NCI-H1092 treated with DMSO at 0.1 percent for 48 hours (cell line): ENCODE results near the gene CFAP74.
A peak's percentile ranks its signal among the peaks of the same experiment; 100 is the strongest.

Source experiments
- DNase-seq: peaks from one replicate; lab custom pipeline; 2025; lab: John Stamatoyannopoulos, UW

The CFAP74 gene

GRCh38 chr1:1916851-1917251 is 86.7 kb downstream of the CFAP74 start:
- no peak for DNase-seq

- no peak for DNase-seq
Observed at GRCh38 chr1:1915911-1916840, 87.4 kb downstream of the CFAP74 start.

GRCh38 chr1:1914971-1915692 is 88.5 kb downstream of the CFAP74 start, which contains the start of gene CALML6:
TSS of gene CALML6 (plus strand) at chr1:1915260. CDS start at chr1:1915281, 21 bp downstream.
- DNase-seq: no peak

- no peak for DNase-seq
Observed at GRCh38 chr1:1914101-1914970, 89.2 kb downstream of the CFAP74 start.

GRCh38 chr1:1911350-1912041 is 92.1 kb downstream of the CFAP74 start:
- no peak for DNase-seq

GRCh38 chr1:1910651-1911331 is 92.8 kb downstream of the CFAP74 start:
- no peak for DNase-seq

- no peak for DNase-seq
Observed at GRCh38 chr1:1910033-1910465, 93.5 kb downstream of the CFAP74 start.

- DNase-seq: no peak
Observed at GRCh38 chr1:1908506-1908791, 95.1 kb downstream of the CFAP74 start.

- DNase-seq: no peak
Observed at GRCh38 chr1:1907098-1907736, 96.4 kb downstream of the CFAP74 start.

GRCh38 chr1:1906185-1907097 is 97.1 kb downstream of the CFAP74 start:
- DNase-seq: peak; percentile 42

- DNase-seq: no peak
Observed at GRCh38 chr1:1903224-1903623, 100.4 kb downstream of the CFAP74 start.

GRCh38 chr1:1901641-1902294 is 101.8 kb downstream of the CFAP74 start:
- DNase-seq: no peak

GRCh38 chr1:1900883-1901640 is 102.5 kb downstream of the CFAP74 start:
- no peak for DNase-seq

- no peak for DNase-seq
Observed at GRCh38 chr1:1899967-1900327, 103.6 kb downstream of the CFAP74 start.

- no peak for DNase-seq
Observed at GRCh38 chr1:1899266-1899966, 104.2 kb downstream of the CFAP74 start.

- no peak for DNase-seq
Observed at GRCh38 chr1:1898246-1898933, 105.2 kb downstream of the CFAP74 start.
